Liver (tissue), 9 donors: ENCODE data around the gene ARHGEF26. TPM values are rescaled to one million over a fixed set of nuclear protein-coding genes. Genes with fewer than 3 reads are reported as not detected.

Experiments
- DNase-seq: peaks from one replicate; pipeline ENCODE4 v3.0.0-alpha.2; 2017; ENCODE audit warnings: low spot score
- H3K27ac ChIP-seq, 2 donors: one replicate each; pipeline ENCODE4 v1.7.0; 2013; ENCODE audit warnings: inconsistent platforms in 2 of 2, low read length in 2 of 2, control low read depth in 1 of 2, low read depth in 1 of 2, mild to moderate bottlenecking in 1 of 2
- H3K27me3 ChIP-seq, 4 donors: one replicate each; pipeline versions ENCODE4 v1.6.1 to v1.7.0; 2013; ENCODE audit warnings: low read length in 3 of 4, inconsistent platforms in 1 of 4, mild to moderate bottlenecking in 1 of 4, moderate library complexity in 1 of 4; ENCODE audit not compliant: control insufficient read depth in 4 of 4, insufficient read depth in 4 of 4
- H3K36me3 ChIP-seq, 4 donors: one replicate each; pipeline versions ENCODE4 v1.6.1 to v1.7.0; 2013; ENCODE audit warnings: low read length in 3 of 4, mild to moderate bottlenecking in 3 of 4, low read depth in 1 of 4, moderate library complexity in 1 of 4; ENCODE audit not compliant: control insufficient read depth in 4 of 4, insufficient read depth in 3 of 4
- H3K4me1 ChIP-seq, 4 donors: one replicate each; pipeline versions ENCODE4 v1.6.1 to v1.7.0; 2013; ENCODE audit warnings: low read length in 3 of 4, mild to moderate bottlenecking in 3 of 4, moderate library complexity in 1 of 4; ENCODE audit not compliant: control insufficient read depth in 4 of 4, insufficient read depth in 4 of 4
- H3K4me3 ChIP-seq, 3 donors: one replicate each; pipeline versions ENCODE4 v1.6.1 to v1.7.0; 2013; ENCODE audit warnings: low read length in 3 of 3, control low read depth in 1 of 3, low read depth in 1 of 3, mild to moderate bottlenecking in 1 of 3
- H3K9ac ChIP-seq, 2 donors: one replicate each; pipeline ENCODE4 v1.7.0; 2013; ENCODE audit warnings: low read length in 2 of 2, mild to moderate bottlenecking in 2 of 2, moderate library complexity in 2 of 2, control low read depth in 1 of 2, low read depth in 1 of 2
- H3K9me3 ChIP-seq, 4 donors: one replicate each; pipeline versions ENCODE4 v1.6.1 to v1.7.0; 2013; ENCODE audit warnings: low read length in 3 of 4; ENCODE audit not compliant: control insufficient read depth in 4 of 4
- EGR1 ChIP-seq, 2 donors: IDR thresholded peaks; 2 replicates each; pipeline ENCODE4 v1.6.1; 2016 to 2018; ENCODE audit warnings: antibody characterized with exemption in 2 of 2, low read depth in 2 of 2
- FOXA1 ChIP-seq: IDR thresholded peaks from 2 replicates; pipeline ENCODE4 v1.6.1; 2016; ENCODE audit warnings: antibody characterized with exemption
- FOXA2 ChIP-seq: IDR thresholded peaks from 2 replicates; pipeline ENCODE4 v1.6.1; 2016; ENCODE audit warnings: antibody characterized with exemption
- GABPA ChIP-seq, 2 donors: IDR thresholded peaks in 1 of 2; conservative IDR thresholded peaks in 1 of 2; 2 replicates each; pipeline ENCODE4 v1.6.1; 2016; ENCODE audit warnings: antibody characterized with exemption in 2 of 2, mild to moderate bottlenecking in 1 of 2, moderate library complexity in 1 of 2
- HNF4A ChIP-seq, 2 donors: conservative IDR thresholded peaks; 2 replicates each; pipeline ENCODE4 v1.6.1; 2016; ENCODE audit warnings: antibody characterized with exemption in 2 of 2, mild to moderate bottlenecking in 2 of 2
- HNF4G ChIP-seq: IDR thresholded peaks from 2 replicates; pipeline ENCODE4 v1.6.1; 2016; ENCODE audit warnings: antibody characterized with exemption
- JUND ChIP-seq, 2 donors: IDR thresholded peaks; 2 replicates each; pipeline ENCODE4 v1.6.1; 2016; ENCODE audit warnings: antibody characterized with exemption in 2 of 2
- NR2F2 ChIP-seq: IDR thresholded peaks from 2 replicates; pipeline ENCODE4 v1.6.1; 2016; ENCODE audit warnings: antibody characterized with exemption
- RAD21 ChIP-seq, 2 donors: IDR thresholded peaks; 2 replicates each; pipeline ENCODE4 v1.6.1; 2016; ENCODE audit warnings: antibody characterized with exemption in 2 of 2, mild to moderate bottlenecking in 2 of 2
- REST ChIP-seq: IDR thresholded peaks from 2 replicates; pipeline ENCODE4 v1.6.1; 2016; ENCODE audit warnings: antibody characterized with exemption, mild to moderate bottlenecking
- RXRA ChIP-seq, 2 donors: IDR thresholded peaks; 2 replicates each; pipeline ENCODE4 v1.6.1; 2017 to 2018; ENCODE audit warnings: antibody characterized with exemption in 2 of 2, mild to moderate bottlenecking in 1 of 2
- SP1 ChIP-seq: IDR thresholded peaks from 2 replicates; pipeline ENCODE4 v1.6.1; 2018; ENCODE audit warnings: antibody characterized with exemption, mild to moderate bottlenecking
- TAF1 ChIP-seq: conservative IDR thresholded peaks from 2 replicates; pipeline ENCODE4 v1.6.1; 2016; ENCODE audit warnings: antibody characterized with exemption, mild to moderate bottlenecking
- YY1 ChIP-seq: IDR thresholded peaks from 2 replicates; pipeline ENCODE4 v1.6.1; 2016; ENCODE audit warnings: antibody characterized with exemption, mild to moderate bottlenecking
- ZBTB33 ChIP-seq: IDR thresholded peaks from 2 replicates; pipeline ENCODE4 v1.6.1; 2016; ENCODE audit warnings: antibody characterized with exemption
- WGBS: extraction: QIAGEN DNeasy Blood & Tissue Kit; methylation state at CpG from one replicate; pipeline ENCODE4 v1.1.7; 2013; 5-methylcytosine and 5-hydroxymethylcytosine counted together
- polyA plus RNA-seq, 2 donors: library from polyadenylated mRNA; stranded (reverse) in 1 of 2; unstranded in 1 of 2; fragments of 200-250 nt in 1 of 2; fragments of >200 nt in 1 of 2; fragmentation: Nextera tagmentation in 1 of 2; extraction: Ambion mirVana in 1 of 2; gene quantifications; one replicate each; pipeline versions ENCODE4 v1.2.1 to v1.2.3, GENCODE V29; 2013 to 2015
- total RNA-seq, 2 donors: library from RNA; depleted of rRNA; stranded (reverse); fragments of >200 nt; gene quantifications; one replicate each; pipeline ENCODE4 v1.2.3, GENCODE V29; 2014
- TF ChIP-seq, protein P1 (sequence below): fragments of 150-350 bp; IDR thresholded peaks from 2 replicates; pipeline ENCODE4 v1.5.1; 2017; ENCODE audit warnings: improper control_type of control experiment, low read depth, low read length; ENCODE audit not compliant: missing input control
- TF ChIP-seq, protein P2 (sequence below): IDR thresholded peaks from 2 replicates; pipeline ENCODE4 v1.6.1; 2016; ENCODE audit warnings: antibody characterized with exemption
- TF ChIP-seq, protein P3 (sequence below): IDR thresholded peaks from 2 replicates; pipeline ENCODE4 v1.6.1; 2016; ENCODE audit warnings: antibody characterized with exemption
- donor health status: healthy.
- donor health status: healthy.
- donor health status: healthy.
- donor health status: healthy.
- donor health status: healthy.

ARHGEF26 gene
- total and polyA plus RNA-seq, 4 donors = 1.4 to 27.9 (median 18.7) TPM

GRCh38 chr3:154280161-154280560 is 159.0 kb downstream of the ARHGEF26 start:
- H3K27me3 ChIP-seq = no peaks in the 10 kb centered on the region
- peaks cover 0 to 1% (median 0%) of the 10 kb centered on the region in 4 donors for H3K4me1 ChIP-seq
- peaks cover 4 to 62% (median 57%) of the 10 kb centered on the region in 4 donors for H3K36me3 ChIP-seq
- DNase-seq = no peak
- H3K4me3 ChIP-seq = no peak overlapping the region
- H3K9ac ChIP-seq = no peak overlapping the region
- H3K27ac ChIP-seq = no peak overlapping the region
- H3K9me3 ChIP-seq = no peaks in the 10 kb centered on the region
- WGBS = 97% methylated on average over 1 of the region's 1 CpG
- TF ChIP-seq JUND (IDR thresholded peaks at IDR 0.05) = no peak
- TF ChIP-seq, protein P1, sequence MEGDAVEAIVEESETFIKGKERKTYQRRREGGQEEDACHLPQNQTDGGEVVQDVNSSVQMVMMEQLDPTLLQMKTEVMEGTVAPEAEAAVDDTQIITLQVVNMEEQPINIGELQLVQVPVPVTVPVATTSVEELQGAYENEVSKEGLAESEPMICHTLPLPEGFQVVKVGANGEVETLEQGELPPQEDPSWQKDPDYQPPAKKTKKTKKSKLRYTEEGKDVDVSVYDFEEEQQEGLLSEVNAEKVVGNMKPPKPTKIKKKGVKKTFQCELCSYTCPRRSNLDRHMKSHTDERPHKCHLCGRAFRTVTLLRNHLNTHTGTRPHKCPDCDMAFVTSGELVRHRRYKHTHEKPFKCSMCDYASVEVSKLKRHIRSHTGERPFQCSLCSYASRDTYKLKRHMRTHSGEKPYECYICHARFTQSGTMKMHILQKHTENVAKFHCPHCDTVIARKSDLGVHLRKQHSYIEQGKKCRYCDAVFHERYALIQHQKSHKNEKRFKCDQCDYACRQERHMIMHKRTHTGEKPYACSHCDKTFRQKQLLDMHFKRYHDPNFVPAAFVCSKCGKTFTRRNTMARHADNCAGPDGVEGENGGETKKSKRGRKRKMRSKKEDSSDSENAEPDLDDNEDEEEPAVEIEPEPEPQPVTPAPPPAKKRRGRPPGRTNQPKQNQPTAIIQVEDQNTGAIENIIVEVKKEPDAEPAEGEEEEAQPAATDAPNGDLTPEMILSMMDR = no peak
- no peak for TF ChIP-seq EGR1 (IDR thresholded peaks at IDR 0.05; ENCODE audit: low read depth in 2 of 2)
- TF ChIP-seq HNF4A (conservative IDR thresholded peaks at IDR 0.05) = no peak
- no peak for TF ChIP-seq SP1
- TF ChIP-seq TAF1 = no peak
- TF ChIP-seq, protein P2, sequence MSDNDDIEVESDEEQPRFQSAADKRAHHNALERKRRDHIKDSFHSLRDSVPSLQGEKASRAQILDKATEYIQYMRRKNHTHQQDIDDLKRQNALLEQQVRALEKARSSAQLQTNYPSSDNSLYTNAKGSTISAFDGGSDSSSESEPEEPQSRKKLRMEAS = no peak
- TF ChIP-seq FOXA1 = no peak
- no peak for TF ChIP-seq HNF4G
- no peak for TF ChIP-seq ZBTB33
- TF ChIP-seq GABPA (IDR thresholded peaks at IDR 0.05 in 1 of 2, conservative IDR thresholded peaks at IDR 0.05 in 1 of 2) = no peak
- TF ChIP-seq, protein P3, sequence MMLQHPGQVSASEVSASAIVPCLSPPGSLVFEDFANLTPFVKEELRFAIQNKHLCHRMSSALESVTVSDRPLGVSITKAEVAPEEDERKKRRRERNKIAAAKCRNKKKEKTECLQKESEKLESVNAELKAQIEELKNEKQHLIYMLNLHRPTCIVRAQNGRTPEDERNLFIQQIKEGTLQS = no peak
- TF ChIP-seq YY1 = no peak
- TF ChIP-seq REST = no peak
- no peak for TF ChIP-seq RAD21 (IDR thresholded peaks at IDR 0.05)
- TF ChIP-seq NR2F2 = no peak
- TF ChIP-seq FOXA2 = no peak
- TF ChIP-seq RXRA (IDR thresholded peaks at IDR 0.05) = no peak
